B cell (primary cell): ENCODE measurements around the gene RNLS. TPM values are rescaled to one million over a fixed set of nuclear protein-coding genes. Genes with fewer than 3 reads are reported as not detected.

Experiments used
- ATAC-seq: fragments of 200-7000 bp; cut with Tn5 transposase; one replicate; pipeline ENCODE4 v1.10.0; 2021; ENCODE audit warnings: low read depth, mild to moderate bottlenecking, moderate number of reproducible peaks, moderate library complexity
- CTCF ChIA-PET: fragments of 350-600 bp; sonication (Branson Sonifier 250); formaldehyde crosslinking; loops from one replicate; lab custom pipeline; 2021; ENCODE audit warnings: antibody characterized with exemption, inconsistent platforms; lab: Charles Lee
- POLR2A ChIA-PET: fragments of 350-600 bp; sonication (Branson Sonifier 250); formaldehyde crosslinking; loops from one replicate; lab custom pipeline; 2021; ENCODE audit warnings: antibody characterized with exemption; lab: Charles Lee
- DNase-seq: peaks from one replicate; pipeline ENCODE4 v3.0.0; 2013
- H2AFZ ChIP-seq: 2 replicates; pipeline ENCODE4 v1.6.1; 2012; ENCODE audit warnings: mild to moderate bottlenecking, low read depth, low read length; ENCODE audit not compliant: insufficient read depth, poor library complexity, severe bottlenecking
- H3K27ac ChIP-seq, 2 donors: 1 replicate in 1 of 2; 2 replicates in 1 of 2; pipeline ENCODE4 v1.5.1; 2012 to 2013; ENCODE audit warnings: low read length in 2 of 2, mild to moderate bottlenecking in 2 of 2, moderate library complexity in 1 of 2
- H3K27me3 ChIP-seq, 4 experiments: fragments of 200-600 bp in 1 of 4; sonication (generic) in 1 of 4; replicated peaks in 1 of 4; 1 replicate in 2 of 4; 2 replicates in 2 of 4; pipeline versions ENCODE4 v1.6.1 to v1.7.0; 2013 to 2016; ENCODE audit warnings: low read length in 3 of 4, mild to moderate bottlenecking in 2 of 4, mixed read lengths in 1 of 4, moderate library complexity in 1 of 4; ENCODE audit not compliant: insufficient read depth in 4 of 4, control insufficient read depth in 3 of 4; ENCODE audit errors: control extremely low read depth in 1 of 4
- H3K36me3 ChIP-seq, 2 experiments: replicated peaks in 1 of 2; 1 replicate in 1 of 2; 2 replicates in 1 of 2; pipeline versions ENCODE4 v1.6.1 to v1.7.1; 2013; ENCODE audit warnings: low read length in 1 of 2; ENCODE audit not compliant: insufficient read depth in 2 of 2, control insufficient read depth in 1 of 2; ENCODE audit errors: control extremely low read depth in 1 of 2, extremely low read depth in 1 of 2
- H3K4me1 ChIP-seq, 2 donors: fragments of 200-600 bp in 1 of 2; sonication (generic) in 1 of 2; 1 replicate in 1 of 2; 2 replicates in 1 of 2; pipeline versions ENCODE4 v1.5.1 to v1.6.1; 2013 to 2017; ENCODE audit warnings: low read length in 2 of 2; ENCODE audit not compliant: control insufficient read depth in 2 of 2, insufficient read depth in 2 of 2
- H3K4me2 ChIP-seq: replicated peaks from 2 replicates; pipeline ENCODE3; 2012; ENCODE audit warnings: mild to moderate bottlenecking, low read depth, low read length; ENCODE audit not compliant: poor library complexity, severe bottlenecking
- H3K4me3 ChIP-seq, 5 experiments: fragments of 200-600 bp in 1 of 5; sonication (generic) in 1 of 5; 1 replicate in 3 of 5; 2 replicates in 2 of 5; pipeline versions ENCODE4 v1.5.1 to v1.7.0; 2011 to 2016; ENCODE audit warnings: low read length in 4 of 5, mild to moderate bottlenecking in 4 of 5, low read depth in 2 of 5, control low read depth in 1 of 5, moderate library complexity in 1 of 5; ENCODE audit not compliant: insufficient read depth in 1 of 5; ENCODE audit errors: control extremely low read depth in 1 of 5, extremely low read depth in 1 of 5
- H3K79me2 ChIP-seq: fragments of 200-600 bp; sonication (generic); one replicate; pipeline ENCODE4 v1.6.0; 2016; ENCODE audit warnings: low read length; ENCODE audit not compliant: control insufficient read depth, insufficient read depth
- H3K9ac ChIP-seq: fragments of 200-600 bp; sonication (generic); 2 replicates; pipeline ENCODE4 v1.6.1; 2017; ENCODE audit warnings: mild to moderate bottlenecking, low read length, moderate library complexity
- H3K9me3 ChIP-seq, 3 donors: one replicate each; pipeline versions ENCODE4 v1.6.1 to v1.7.1; 2013; ENCODE audit warnings: low read length in 2 of 3; ENCODE audit not compliant: control insufficient read depth in 2 of 3, insufficient read depth in 1 of 3; ENCODE audit errors: control extremely low read depth in 1 of 3
- H4K20me1 ChIP-seq: 2 replicates; pipeline ENCODE4 v1.6.0; 2012; ENCODE audit warnings: mild to moderate bottlenecking, low read length; ENCODE audit not compliant: insufficient read depth, control insufficient read depth, poor library complexity, severe bottlenecking
- H3K27ac Mint-ChIP-seq: one replicate; pipeline ENCODE4 v1.8.0; 2021; ENCODE audit warnings: mixed read lengths
- H3K27me3 Mint-ChIP-seq: one replicate; pipeline ENCODE4 v1.8.0; 2021; ENCODE audit warnings: mixed read lengths
- H3K4me1 Mint-ChIP-seq: one replicate; pipeline ENCODE4 v1.8.0; 2021; ENCODE audit warnings: mixed read lengths
- H3K4me3 Mint-ChIP-seq: one replicate; pipeline ENCODE4 v1.8.0; 2021; ENCODE audit warnings: mixed read lengths
- H3K9me3 Mint-ChIP-seq: one replicate; pipeline ENCODE4 v1.8.0; 2022; ENCODE audit warnings: mixed read lengths; ENCODE audit not compliant: insufficient read depth
- CTCF ChIP-seq: fragments of 200-600 bp; IDR thresholded peaks from one replicate; pipeline ENCODE4 v1.8.0; 2022; ENCODE audit warnings: antibody characterized with exemption, mild to moderate bottlenecking
- EZH2 ChIP-seq: IDR thresholded peaks from 2 replicates; pipeline ENCODE4 v1.6.1; 2012; ENCODE audit warnings: borderline replicate concordance, low read depth, mild to moderate bottlenecking, moderate library complexity, low read length; ENCODE audit not compliant: insufficient read depth, poor library complexity, severe bottlenecking
- WGBS: methylation state at CpG from one replicate; pipeline ENCODE4 v1.1.5; 2013; ENCODE audit warnings: missing lambda C conversion rate; ENCODE audit not compliant: insufficient coverage; 5-methylcytosine and 5-hydroxymethylcytosine counted together
- intact Hi-C: fragments of 100-400 bp; cut with micrococcal nuclease; formaldehyde crosslinking; loops from one replicate; pipeline ENCODE4 v1.10.0; 2022
- polyA plus RNA-seq: library from polyadenylated mRNA; depleted of rRNA; stranded (reverse); fragments of >200 nt; gene quantifications from 2 replicates; pipeline ENCODE4 v1.2.3, GENCODE V29; 2012
- total RNA-seq, 2 donors: library from RNA; stranded (reverse); fragments of 120-200 nt in 1 of 2; gene quantifications; 1 replicate in 1 of 2; 2 replicates in 1 of 2; pipeline versions ENCODE4 v1.2.3 to v1.2.4, GENCODE V29; 2013 to 2022

The RNLS gene
- total and polyA plus RNA-seq, 2 donors (not counting 1 experiment from before 2014, with no cell fraction given), result 3.5 to 7.5 TPM

GRCh38 chr10:88274286-88274685 lies 308.8 kb downstream of the RNLS start:
- no peak overlapping the region for H3K27ac Mint-ChIP-seq
- no peaks in the 10 kb centered on the region for H3K9me3 Mint-ChIP-seq
- Histone ChIP-seq H3K9ac (no peak overlapping the region), H3K27ac (no peak overlapping the region), H3K4me1 (peaks cover 18 to 21% of the 10 kb centered on the region in 2 donors), H3K36me3 (no peaks in the 10 kb centered on the region), H4K20me1 (no peaks in the 10 kb centered on the region), H3K79me2 (no peaks in the 10 kb centered on the region), H2AFZ (no peak overlapping the region), H3K9me3 (no peaks in the 10 kb centered on the region), H3K4me2 (no peak overlapping the region), H3K4me3 (no peak overlapping the region), H3K27me3 (no peaks in the 10 kb centered on the region)
- peaks cover 22% of the 10 kb centered on the region for H3K4me1 Mint-ChIP-seq
- intact Hi-C loops, result loop anchor here (5.0 kb wide), 2 partner anchors 113 to 412 kb away; partner anchors contain the start of genes KLLN and PTEN
- H3K4me3 Mint-ChIP-seq, result no peak overlapping the region
- DNase-seq, result no peak
- ChIA-PET CTCF (no interaction called here), POLR2A (no interaction called here)
- ATAC-seq, result no peak
- H3K27me3 Mint-ChIP-seq, result no peaks in the 10 kb centered on the region
- TF ChIP-seq EZH2 (no peak), CTCF (no peak)
- WGBS, result no CpG with 5 or more reads among the region's 2 CpGs

GRCh38 chr10:88273567-88273966 lies 309.6 kb downstream of the RNLS start:
- Mint-ChIP-seq H3K9me3 (no peaks in the 10 kb centered on the region), H3K27me3 (no peaks in the 10 kb centered on the region), H3K4me3 (no peak overlapping the region), H3K27ac (no peak overlapping the region), H3K4me1 (peaks cover 21% of the 10 kb centered on the region)
- TF ChIP-seq EZH2 (no peak), CTCF (no peak)
- Histone ChIP-seq H3K9me3 (no peaks in the 10 kb centered on the region), H4K20me1 (no peaks in the 10 kb centered on the region), H2AFZ (no peak overlapping the region), H3K79me2 (no peaks in the 10 kb centered on the region), H3K27me3 (no peaks in the 10 kb centered on the region), H3K4me1 (peaks cover 18 to 21% of the 10 kb centered on the region in 2 donors), H3K36me3 (no peaks in the 10 kb centered on the region), H3K4me2 (no peak overlapping the region), H3K4me3 (no peak overlapping the region), H3K9ac (no peak overlapping the region), H3K27ac (no peak overlapping the region)
- DNase-seq (no peak), ATAC-seq (no peak)
- CTCF ChIA-PET, result no interaction called here
- WGBS, result no CpG with 5 or more reads among the region's 4 CpGs
- intact Hi-C loops, result loop anchor here (5.0 kb wide), 2 partner anchors 114 to 411 kb away; partner anchors contain the start of genes KLLN and PTEN
- POLR2A ChIA-PET, result no interaction called here
